ENCODE measurements around the gene CARS2. TPM values are rescaled to one million over a fixed set of nuclear protein-coding genes. Genes with fewer than 3 reads are reported as not detected.
"Not testable (repeated sequence)": the region's sequence is repeated elsewhere in the genome, so short reads cannot be mapped to it uniquely, and the experiment has no call there.

The CARS2 gene
- total RNA-seq, 1 experiment from 2014 or later: 45.6 TPM

DNA sequence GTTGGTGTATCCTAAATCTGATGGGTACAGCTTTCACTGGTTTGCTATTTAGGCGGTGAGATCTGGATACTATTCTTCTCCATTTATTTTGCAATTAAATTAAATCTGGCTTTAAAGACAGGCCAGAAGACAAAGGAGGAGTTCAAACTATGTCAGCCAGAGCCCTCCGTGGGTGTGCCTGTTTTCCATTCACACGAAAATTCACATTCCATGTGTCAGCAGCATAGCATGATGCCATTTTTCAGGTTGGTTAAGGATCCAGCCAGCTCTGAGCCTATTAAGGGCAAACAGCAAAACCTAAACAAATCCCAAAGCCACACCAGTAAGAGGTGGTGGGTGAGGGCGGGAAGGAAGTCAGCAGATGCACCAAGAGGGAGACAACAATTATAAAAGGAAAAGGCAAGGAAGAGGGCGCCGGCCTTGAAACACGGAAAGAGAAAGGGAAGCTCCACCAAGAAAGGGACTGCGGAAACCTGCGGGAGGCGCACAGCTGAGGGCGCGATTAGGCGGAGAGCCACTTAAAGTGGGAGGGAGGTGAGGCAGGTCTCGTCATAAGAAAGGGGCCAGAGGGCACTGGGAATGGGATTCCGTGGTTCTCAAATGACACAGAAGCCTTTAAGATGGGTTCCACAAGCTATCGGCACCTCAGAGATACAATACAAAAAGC lies 43.0 kb downstream of the CARS2 start:
- in situ Hi-C loops (cut with HindIII; ENCODE audit: low pct_unique_long_range_greater_than_20kb, low sequenced_read_pairs): no loop called here
- DNase-seq (ENCODE audit: low read depth): no peak

DNA sequence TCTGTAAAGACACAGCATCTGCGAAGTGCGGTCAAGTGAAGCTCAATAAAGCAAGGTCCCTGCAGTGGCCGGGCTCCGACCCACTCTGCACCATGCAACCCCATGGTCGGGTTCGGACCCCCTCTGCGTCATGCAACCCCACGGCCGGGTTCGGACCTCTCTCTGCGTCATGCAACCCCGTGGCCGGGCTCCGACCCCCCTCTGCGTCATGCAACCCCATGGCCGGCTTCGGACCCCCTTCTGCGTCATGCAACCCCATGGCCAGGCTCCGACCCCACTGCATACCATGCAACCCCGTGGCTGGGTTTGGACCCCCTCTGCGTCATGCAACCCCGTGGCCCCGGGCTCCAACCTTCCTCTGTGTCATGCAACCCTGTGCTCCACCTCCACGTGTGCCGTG lies 43.8 kb downstream of the CARS2 start:
- in situ Hi-C loops (cut with HindIII; ENCODE audit: low pct_unique_long_range_greater_than_20kb, low sequenced_read_pairs): no loop called here

DNA sequence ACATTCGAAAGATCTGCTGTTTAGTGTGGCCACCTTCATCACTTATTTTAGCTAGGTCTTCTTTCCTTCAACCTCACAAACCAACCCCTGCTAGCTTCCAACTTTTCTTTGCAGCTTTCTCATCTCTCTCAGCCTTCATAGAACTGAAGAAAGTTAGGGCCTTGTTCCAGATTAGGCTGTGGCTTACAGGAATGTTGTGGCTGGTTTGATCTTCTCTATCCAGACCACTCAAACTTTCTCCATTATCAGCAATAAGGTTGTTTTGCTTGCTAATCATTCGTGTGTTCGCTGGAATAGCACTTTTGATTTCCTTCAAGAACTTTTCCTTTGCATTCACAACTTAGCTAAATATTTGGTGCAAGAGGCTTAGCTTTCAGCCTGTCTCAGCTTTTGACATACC lies 44.7 kb downstream of the CARS2 start:
- in situ Hi-C loops (cut with HindIII; ENCODE audit: low pct_unique_long_range_greater_than_20kb, low sequenced_read_pairs): no loop called here
- no peak for DNase-seq (ENCODE audit: low read depth)

More for the DNA sequence above, 43.8 kb downstream of the CARS2 start:
- DNase-seq (ENCODE audit: low read depth): no peak

DNA sequence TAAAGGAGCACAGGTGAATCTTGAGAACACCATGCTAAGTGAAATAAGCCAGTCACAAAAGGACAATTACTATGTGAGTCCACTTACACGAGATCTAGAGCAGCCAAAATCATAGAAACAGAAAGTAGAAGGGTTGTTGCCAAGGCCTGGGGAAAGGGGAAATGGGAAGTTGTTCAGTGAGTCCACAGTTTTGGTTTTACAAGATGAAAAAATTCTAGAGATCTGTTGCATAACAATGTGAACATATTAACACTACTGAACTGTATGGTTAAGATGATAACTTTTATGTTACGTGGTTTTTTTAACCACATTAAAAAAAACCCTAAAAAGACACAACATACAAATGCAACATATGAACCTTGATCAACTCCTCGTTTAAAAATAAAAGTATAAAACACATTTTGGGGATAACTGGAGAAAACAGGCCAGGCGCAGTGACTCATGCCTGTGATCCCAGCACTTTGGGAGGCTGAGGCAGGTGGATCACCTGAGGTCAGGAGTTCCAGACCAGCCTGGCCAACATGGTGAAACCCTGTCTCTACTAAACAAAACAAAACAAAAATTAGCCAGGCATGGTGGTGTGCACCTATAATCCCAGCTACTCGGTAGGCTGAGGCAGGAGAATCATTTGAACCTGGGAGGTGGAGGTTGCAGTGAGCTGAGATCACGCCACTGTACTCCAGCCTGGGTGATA lies 47.6 kb downstream of the CARS2 start:
- in situ Hi-C loops (cut with HindIII; ENCODE audit: low pct_unique_long_range_greater_than_20kb, low sequenced_read_pairs); DNase-seq (ENCODE audit: low read depth): not testable (repeated sequence)

DNA sequence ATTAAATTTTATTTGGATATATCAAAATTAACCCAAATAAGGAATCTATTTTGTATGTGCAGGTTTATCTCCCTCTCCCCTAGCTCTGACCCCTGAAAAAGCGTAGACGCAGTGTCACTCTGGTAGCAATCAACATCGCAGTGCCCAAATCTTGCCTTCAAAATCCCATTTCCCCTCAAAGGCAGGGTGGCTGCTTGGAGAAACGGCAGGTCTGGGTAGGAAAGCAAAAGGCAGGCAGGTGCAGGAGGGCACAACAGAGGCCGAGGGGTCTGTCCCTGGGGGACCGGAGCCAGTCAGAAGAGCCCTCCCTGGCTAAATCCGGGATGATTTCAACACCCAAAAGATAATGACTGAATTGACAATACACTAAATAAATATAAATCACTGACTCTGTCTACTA lies 48.7 kb downstream of the CARS2 start:
- in situ Hi-C loops (cut with HindIII; ENCODE audit: low pct_unique_long_range_greater_than_20kb, low sequenced_read_pairs): no loop called here
- DNase-seq (ENCODE audit: low read depth): no peak

DNA sequence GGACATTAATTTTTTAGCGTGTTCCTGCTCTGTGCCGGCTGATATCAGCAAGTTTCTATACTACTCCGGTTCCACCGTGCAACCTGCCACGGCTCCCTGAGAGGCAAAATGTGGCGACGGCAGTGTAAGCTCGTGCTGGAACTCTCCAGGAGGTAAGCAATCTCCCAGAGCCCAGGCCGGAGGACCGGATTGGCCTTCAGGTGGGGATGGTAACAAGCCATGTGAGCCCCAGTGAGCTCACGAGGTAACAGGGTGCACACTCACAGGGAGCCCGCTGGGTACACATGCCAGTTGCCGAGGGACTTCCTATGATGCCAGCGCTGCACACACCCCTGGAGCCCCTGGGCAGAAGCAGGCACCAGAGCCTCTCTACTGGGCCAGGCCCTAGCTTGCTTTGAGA lies 52.1 kb downstream of the CARS2 start:
- in situ Hi-C loops (cut with HindIII; ENCODE audit: low pct_unique_long_range_greater_than_20kb, low sequenced_read_pairs): no loop called here
- no peak for DNase-seq (ENCODE audit: low read depth)

DNA sequence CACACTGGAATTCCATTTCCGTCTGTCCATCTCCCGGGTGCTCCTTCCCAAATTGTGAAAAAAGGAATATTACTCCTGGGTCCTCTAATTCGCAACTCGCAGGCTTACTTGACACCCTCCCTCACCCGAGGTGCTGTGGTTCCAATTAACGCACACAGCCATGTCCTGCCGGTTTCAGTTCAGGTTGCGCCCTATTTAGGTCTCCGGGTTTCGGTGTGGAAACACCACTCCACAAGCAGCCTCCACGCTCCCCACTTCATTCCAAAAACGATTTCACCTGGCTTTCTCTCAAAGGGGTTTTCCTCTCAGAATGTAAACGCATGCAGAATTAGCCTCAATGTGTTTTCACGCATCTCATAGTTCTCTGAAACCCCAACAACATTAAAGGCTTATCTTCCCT lies 52.6 kb downstream of the CARS2 start:
- DNase-seq (ENCODE audit: low read depth): no peak
- in situ Hi-C loops (cut with HindIII; ENCODE audit: low pct_unique_long_range_greater_than_20kb, low sequenced_read_pairs): no loop called here

DNA sequence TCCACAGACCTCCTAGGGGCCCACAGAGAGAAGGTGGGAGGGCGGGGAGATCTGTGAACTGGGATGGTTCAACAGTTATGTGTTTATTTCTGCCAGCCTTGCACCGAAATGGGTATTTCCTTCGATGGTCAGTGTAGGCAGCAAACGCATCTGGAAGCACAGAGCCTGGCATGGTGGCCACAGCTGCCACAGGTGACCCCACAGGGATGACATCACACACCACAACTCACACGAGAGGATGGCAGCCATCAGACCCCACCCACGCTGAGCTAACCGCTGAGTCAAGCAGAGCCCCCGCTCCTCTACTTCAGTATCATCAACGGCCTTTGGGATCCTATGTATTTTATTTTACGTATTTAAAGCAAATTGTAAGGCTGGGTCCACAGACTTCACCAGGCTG lies 53.2 kb downstream of the CARS2 start:
- in situ Hi-C loops (cut with HindIII; ENCODE audit: low pct_unique_long_range_greater_than_20kb, low sequenced_read_pairs): no loop called here
- DNase-seq (ENCODE audit: low read depth): no peak

DNA sequence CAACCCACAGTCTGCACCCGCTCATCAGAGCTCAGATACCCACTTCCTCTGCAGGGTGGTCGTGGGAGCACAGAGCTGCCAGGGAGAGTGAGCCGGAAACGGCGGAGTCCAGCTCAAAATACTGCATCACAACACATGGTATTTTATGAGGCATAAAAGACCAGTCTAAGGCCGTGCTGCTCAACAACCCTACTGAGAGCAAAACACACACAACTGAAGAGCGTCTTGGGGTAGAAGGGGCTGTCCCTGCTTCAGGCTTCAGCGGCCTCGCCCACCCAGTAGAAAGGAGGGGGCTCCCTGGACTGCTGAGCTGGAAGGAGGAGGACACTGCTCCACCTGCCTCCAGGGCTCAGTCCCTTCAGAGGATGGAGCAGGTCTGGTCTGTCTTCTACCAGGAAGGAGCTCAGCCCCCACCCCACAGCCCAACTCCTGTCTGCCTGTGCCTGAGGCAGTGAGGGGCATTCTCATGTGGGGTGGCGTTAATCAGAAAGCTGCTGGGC lies 53.6 kb downstream of the CARS2 start:
- DNase-seq (ENCODE audit: low read depth): no peak
- in situ Hi-C loops (cut with HindIII; ENCODE audit: low pct_unique_long_range_greater_than_20kb, low sequenced_read_pairs): no loop called here

DNA sequence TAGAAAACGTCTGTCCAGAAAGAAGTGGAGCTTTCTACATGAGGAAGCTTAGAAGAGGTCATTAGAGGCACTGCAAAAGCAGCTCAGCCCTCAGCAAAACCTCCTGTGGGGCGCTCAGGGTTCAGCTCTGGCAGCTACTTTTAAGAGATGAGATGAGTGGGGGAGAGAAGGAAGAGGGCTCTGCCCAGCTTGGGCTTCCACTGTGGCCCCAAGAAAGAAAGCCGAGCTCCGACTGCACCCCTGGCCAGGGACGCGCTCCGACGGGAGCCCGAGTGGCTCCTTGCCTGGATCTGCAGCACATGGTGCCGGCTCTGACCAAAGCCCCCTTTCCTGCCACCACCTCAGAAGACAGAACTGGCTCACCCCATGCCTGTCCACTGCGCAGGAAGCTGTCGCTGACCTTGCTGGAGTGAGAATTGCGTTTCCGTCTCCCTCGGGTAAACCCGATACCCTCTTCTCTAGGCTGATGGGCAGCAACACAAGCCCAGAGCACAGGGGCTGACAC lies 54.1 kb downstream of the CARS2 start:
- no peak for DNase-seq (ENCODE audit: low read depth)
- in situ Hi-C loops (cut with HindIII; ENCODE audit: low pct_unique_long_range_greater_than_20kb, low sequenced_read_pairs): no loop called here

DNA sequence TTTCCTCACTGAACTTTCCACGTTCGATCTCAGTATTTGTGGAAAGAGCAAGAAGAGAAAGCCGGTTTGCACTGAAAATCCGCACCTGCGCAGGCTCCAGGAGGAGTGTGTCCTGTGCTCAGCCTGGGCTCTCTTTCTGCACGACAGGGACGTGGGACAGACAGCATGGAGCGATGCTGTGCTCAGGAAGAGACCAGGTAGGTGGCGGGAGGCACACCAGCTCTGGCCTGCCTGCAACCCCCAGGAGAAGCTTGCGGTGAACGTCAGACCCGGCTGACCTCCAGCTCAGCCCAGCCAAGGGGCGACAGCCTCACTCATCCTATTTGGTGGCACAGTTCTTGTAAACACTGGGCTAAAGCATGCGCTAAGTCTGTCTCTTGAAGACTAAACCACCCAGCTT lies 54.6 kb downstream of the CARS2 start:
- in situ Hi-C loops (cut with HindIII; ENCODE audit: low pct_unique_long_range_greater_than_20kb, low sequenced_read_pairs): no loop called here
- no peak for DNase-seq (ENCODE audit: low read depth)

DNA sequence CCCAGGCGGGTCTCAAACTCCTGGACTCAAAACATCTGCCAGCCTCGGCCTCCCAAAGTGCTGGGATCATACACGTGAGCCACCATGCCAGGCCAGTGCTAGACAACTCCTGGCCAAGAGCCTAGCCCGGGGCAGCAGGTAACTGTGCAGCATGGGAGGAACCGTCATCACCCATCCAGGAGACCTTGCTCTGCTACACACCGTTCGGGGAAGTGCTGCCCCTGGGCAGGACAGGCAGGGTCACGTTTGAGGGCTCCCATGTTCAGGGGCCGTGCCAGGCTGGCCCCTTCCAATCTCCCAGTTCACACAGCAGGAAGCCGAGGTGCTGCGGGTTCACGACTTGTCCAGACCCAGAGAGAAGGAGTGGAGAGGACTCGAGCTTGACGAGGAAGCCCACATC lies 55.5 kb downstream of the CARS2 start:
- DNase-seq (ENCODE audit: low read depth): no peak
- in situ Hi-C loops (cut with HindIII; ENCODE audit: low pct_unique_long_range_greater_than_20kb, low sequenced_read_pairs): no loop called here

DNA sequence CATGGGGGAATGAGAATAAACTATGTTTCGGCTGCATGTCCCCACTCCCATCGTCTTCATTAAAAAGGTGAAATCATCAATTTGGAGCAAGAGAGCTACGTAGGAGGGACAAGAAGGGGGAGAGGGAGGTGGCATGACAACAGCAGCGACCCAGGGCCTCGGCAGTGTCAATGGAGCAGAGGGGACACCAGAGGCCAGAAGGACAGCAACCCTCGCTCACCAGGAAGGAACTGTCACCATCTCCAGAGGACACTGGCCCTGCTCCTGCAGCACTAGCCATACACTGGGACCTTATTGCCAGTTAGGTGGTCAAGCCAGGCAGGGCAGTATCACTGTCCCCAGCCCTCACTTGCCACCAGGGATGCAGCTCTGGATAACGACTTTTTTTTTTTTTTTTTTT lies 56.4 kb downstream of the CARS2 start:
- in situ Hi-C loops (cut with HindIII; ENCODE audit: low pct_unique_long_range_greater_than_20kb, low sequenced_read_pairs): no loop called here
- no peak for DNase-seq (ENCODE audit: low read depth)

DNA sequence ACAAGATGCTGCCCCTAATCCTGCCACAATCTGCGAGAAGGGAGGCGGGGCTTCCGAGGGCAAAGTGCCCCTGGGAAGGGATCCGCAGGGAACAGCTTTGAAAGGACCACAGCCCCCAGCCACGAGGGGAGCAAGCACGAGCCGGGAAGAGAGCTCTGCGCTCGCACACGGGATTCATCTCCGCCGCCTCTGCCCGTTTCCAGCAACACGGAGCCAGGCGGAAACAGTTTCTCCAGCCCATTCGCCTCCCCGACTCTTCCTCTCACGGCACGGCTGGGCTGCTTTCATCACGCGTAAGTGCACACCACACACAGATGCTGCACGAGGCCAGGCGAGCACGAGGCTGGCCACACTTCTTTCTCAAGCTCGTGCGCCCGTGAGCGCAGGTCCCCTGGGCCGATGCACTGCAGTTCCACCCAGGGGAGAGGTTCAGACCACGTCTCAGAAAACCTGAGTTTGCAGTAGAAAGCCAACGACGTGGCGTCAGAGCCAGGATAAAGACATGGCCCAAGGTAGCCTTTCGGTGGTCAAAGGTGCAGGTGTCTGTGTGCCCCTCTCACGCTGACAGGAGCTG lies 57.0 kb downstream of the CARS2 start:
- DNase-seq (ENCODE audit: low read depth): no peak
- in situ Hi-C loops (cut with HindIII; ENCODE audit: low pct_unique_long_range_greater_than_20kb, low sequenced_read_pairs): no loop called here

DNA sequence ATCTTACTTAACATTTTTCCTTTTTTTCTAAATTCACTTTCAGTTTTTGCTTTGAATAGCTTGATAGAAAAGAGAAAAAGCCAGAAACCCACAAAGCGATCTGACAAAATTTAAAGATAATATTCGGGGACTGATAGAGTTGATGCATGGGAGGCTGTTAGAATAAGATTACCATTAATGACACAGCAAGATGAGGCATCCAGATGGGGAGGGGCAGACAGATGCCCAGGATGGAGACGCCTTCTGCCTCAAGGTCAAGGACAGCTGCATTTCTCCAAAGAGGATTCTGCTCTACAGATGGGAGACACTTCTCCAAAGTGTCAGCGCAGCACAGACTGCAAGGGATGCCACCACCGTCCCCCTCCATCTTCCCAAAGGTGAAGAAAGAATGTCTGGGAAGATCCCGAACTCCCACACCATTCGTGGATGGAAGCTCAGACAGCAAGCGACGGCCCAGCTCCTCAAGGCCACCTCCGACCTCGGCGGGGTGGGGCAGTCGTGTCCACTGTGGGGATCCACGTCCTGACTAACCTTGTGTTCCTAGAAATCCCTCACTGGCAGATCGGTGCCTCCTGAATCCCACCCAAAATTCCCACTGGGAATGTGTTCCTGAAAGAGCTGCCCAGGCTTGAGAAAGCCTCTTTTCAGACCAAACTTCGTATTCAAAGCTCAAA lies 57.6 kb downstream of the CARS2 start:
- no peak for DNase-seq (ENCODE audit: low read depth)
- in situ Hi-C loops (cut with HindIII; ENCODE audit: low pct_unique_long_range_greater_than_20kb, low sequenced_read_pairs): no loop called here

DNA sequence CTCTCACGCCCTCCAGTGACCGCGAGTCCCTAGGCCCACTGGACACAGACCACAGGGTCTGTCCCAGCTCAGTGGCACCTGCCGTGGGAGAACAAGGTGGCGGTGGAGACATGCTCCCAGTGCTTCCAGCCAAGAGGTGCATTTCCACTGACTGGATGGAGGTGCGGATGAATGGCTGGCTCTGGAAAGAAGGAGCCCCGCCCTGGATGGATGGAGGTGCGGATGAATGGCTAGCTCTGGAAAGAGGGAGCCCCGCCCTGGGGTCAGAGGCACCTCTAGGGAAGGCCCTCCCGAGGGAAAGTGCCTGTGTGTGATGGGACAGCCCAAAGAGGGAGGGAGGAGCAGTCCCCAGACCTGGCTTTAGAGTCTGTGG lies 58.6 kb downstream of the CARS2 start:
- in situ Hi-C loops (cut with HindIII; ENCODE audit: low pct_unique_long_range_greater_than_20kb, low sequenced_read_pairs): no loop called here
- no peak for DNase-seq (ENCODE audit: low read depth)

DNA sequence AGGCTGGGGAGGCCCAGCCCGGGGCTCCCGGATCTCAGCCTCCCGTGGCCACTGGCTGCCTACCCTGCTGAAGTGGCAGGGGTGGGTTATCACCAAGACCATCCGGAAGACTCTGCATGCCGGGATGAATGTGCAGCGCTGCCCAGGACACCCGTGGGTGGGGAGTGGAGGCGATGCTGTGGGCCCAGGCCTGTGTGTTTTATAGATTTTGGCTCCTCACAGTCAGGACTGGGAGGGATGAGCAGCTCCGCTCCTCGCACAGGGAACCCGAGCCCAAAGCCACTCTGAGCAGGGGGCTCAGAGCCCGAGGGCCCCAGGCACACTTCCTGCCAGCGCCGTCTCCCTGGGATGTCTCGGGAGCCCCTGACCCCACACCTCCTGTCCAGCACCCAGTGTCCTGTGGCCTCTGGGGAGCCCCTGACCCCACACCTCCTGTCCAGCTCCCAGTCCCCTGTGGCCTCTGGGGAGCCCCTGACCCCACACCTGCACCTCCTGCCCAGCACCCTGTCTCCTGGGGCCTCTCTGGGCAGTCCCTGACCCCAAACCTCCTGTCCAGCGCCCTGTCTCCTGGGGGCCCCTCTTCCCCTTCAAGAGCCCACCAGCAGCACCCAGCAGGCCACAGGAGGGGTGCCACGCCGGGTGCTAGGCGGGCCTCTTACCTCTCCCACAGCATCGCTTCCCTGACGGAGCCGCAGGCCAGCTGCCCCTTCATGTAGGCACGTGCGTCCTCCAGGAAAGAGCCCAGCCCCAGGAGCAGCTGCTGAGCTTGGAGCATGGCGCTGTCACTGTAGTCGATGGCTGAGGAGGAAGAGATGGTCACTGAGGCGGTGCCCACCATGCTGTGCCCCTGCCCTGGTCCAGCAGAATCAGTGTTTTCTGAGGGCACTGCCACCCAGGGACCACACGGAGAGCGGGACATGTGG lies 59.2 kb downstream of the CARS2 start:
- in situ Hi-C loops (cut with HindIII; ENCODE audit: low pct_unique_long_range_greater_than_20kb, low sequenced_read_pairs): no loop called here
- DNase-seq (ENCODE audit: low read depth): no peak

DNA sequence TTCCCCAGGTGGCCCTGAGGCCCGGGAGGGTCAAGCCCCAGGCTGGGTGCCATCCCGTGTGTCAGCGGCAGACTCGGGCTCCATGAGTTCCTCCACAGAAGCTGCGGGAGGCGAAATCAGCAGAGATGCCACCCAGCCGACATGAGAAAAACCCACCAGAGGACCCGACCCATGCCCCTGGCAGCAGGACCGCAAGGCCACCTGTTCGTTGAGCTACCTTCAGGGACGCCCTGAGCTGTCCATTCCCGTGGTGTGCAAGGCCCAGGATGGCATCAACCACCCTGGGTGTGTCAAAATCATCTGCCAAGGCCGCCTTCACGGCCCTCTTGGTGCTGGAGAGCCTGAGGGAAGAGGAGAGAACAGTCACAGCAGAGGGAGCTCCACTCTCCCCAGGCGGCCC lies 60.2 kb downstream of the CARS2 start:
- no peak for DNase-seq (ENCODE audit: low read depth)
- in situ Hi-C loops (cut with HindIII; ENCODE audit: low pct_unique_long_range_greater_than_20kb, low sequenced_read_pairs): no loop called here
